ENCODE measurements around the gene TMPRSS2.
"Not testable (repeated sequence)": the region's sequence is repeated elsewhere in the genome, so short reads cannot be mapped to it uniquely, and the experiment has no call there.

The TMPRSS2 gene

DNA sequence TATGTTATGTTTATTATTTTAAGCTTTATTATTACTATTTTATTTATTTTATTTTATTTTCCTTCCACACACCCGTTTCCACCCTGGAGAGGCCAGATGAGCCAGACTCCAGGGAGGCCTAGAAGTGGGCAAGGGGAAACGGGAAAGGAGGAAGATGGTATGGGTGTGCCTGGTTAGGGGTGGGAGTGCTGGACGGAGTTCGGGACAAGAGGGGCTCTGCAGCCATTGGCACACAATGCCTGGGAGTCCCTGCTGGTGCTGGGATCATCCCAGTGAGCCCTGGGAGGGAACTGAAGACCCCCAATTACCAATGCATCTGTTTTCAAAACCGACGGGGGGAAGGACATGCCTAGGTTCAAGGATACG lies 82.4 kb downstream of the TMPRSS2 start:
- no peak for DNase-seq

DNA sequence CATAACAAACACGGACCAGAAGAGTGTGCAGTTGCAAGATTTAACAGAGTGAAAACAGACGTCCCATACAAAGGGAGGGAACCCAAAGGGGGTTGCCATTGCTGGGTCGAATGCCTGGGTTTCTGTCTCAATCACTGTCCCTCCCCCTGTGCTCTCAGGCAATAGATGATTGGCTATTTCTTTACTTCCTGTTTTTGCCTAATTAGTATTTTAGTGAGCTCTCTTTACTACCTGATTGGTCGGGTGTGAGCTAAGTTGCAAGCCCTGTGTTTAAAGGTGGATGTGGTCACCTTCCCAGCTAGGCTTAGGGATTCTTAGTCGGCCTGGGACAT lies 84.7 kb downstream of the TMPRSS2 start:
- DNase-seq, result not testable (repeated sequence)

DNA sequence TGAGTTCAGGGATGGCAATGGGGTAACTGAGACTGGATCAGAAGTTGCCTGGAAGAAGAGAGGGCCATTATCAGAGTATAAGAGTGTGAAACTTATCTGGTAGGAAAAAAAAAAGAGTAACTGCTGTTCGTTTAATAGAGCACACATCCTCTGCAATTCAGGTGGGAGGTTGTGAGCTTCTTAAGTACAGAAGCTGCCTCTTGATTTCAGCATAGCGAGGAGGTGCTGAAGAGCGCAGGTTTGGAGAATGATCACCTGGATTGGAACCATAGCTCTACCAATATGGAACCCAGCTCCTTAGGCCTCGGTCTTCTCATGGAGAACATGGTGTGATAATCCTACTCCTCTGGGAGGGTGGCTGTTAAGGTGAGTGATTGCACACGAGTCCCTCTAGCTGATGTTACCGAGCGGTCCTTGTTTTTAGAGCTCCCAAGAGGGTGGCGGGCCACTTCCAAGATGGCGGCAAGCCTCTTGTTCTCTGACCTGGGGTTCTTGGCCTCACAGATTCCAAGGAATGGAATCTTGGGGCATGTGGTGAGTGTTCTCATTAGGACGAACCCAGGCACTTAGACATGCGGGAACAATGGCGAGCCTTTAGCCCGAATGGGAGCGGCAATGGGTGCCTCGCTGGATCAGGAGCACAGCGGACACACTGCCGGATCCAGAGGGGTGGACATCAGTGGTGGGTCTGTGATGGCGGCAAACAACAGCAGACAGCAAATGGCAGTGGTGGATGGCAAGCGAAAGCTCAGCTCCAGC lies 85.2 kb downstream of the TMPRSS2 start:
- DNase-seq, result no peak

DNA sequence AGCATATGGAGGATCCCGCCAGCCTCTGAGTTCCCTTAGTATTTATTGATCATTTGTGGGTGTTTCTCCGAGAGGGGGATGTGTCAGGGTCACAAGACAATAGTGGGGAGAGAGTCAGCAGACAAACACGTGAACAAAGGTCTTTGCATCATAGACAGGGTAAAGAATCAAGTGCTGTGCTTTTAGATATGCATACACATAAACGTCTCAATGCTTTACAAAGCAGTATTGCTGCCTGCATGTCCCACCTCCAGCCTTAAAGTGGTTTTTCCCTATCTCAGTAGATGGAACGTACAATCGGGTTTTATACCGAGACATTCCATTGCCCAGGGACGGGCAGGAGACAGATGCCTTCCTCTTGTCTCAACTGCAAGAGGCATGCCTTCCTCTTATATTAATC lies 87.0 kb downstream of the TMPRSS2 start:
- not testable (repeated sequence) for DNase-seq

DNA sequence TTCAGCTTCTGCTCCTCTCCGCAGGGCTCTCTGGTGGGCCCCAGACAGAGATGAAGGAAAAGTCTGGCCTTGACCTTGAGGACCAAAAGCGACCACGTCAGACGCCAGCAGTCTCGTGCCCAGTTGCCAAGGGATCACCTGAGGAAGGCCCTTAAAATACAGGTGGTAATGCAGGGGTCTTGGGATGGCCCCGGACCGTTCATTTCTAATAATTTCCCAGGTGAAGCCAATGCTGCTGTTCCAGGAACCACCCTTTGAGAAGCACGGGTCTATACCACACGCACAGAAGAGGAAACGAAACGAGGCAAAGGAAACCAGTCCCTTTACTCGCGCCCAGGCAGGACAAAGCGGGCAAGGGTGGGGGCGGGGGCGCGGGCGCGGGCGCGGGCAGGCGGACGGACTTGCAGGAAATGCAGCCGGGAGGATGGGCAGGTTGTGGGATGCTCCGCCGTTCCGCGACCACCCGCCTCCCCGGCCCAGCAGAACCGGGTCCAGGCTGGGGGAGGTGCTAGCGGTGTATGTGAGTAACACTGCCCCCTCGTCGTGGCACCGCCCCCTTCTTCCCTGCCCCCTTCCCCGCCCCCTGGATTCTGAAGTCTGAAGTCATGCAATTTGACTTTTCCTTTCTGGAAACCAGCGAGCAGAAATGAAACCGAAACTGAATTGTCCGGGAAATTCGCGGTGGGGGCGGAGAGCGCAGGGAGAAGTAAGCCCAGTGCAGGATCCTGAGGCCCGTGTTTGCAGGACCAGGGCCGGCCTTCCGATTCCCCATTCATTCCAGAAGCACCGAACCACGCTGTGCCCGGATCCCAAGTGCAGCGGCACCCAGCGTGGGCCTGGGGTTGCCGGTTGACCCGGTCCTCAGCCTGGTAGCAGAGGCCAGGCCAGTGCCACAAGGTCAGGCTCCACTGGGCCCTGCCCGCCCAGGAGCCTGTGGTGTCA lies 87.8 kb downstream of the TMPRSS2 start:
- peak; percentile 87 for DNase-seq

DNA sequence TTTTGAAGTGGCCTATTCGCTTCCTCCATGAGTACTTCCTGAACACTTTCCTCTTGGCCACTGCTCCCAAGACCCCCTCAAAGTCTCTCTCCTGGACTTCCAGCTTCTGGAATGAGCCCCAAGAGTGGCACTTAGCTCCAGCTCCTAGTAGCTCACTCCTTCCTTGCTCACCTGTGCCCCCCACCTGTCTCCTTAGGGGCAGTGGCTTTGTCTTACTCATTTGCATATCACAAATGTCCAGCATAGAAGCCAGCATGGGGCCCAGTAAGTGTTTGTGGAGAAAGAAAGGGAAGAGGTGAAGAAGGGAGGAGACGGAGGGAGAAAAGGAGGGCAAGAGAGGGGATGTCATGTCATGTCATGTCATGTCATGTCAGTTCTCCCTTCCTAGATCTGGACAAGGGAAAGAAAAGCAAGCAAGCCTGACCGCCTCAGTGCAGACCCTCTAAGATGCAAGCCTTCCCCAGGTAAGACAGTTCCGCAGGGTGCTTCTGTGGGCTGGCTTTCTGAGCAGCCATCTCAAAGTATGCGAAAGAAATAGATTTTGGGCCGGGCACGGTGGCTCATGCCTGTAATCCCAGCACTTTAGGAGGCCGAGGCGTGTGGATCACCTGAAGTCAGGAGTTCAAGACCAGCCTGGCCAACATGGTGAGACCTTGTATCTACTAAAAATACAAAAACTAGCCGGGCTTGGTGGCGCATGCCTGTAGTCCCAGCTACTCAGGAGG lies 88.8 kb downstream of the TMPRSS2 start:
- DNase-seq, result no peak

DNA sequence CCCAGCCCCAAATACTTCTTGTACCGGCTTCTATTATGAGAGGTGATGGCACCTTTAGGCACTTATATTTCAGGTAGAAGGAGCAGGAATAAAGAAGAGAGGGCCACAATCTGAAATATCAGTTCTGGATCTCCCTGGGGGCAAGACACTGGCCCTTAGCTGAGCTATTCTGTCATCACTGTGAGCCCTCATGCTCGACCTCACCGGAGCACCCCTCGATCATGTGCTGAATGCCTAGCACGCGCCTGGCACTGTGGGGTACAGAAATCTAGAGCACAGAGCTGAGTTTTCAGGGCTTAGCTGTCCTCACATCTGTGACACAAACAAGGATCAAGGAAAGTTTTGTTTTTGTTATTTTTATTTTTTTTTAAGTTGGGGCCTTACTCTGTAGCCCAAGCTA lies 89.6 kb downstream of the TMPRSS2 start:
- no peak for DNase-seq

DNA sequence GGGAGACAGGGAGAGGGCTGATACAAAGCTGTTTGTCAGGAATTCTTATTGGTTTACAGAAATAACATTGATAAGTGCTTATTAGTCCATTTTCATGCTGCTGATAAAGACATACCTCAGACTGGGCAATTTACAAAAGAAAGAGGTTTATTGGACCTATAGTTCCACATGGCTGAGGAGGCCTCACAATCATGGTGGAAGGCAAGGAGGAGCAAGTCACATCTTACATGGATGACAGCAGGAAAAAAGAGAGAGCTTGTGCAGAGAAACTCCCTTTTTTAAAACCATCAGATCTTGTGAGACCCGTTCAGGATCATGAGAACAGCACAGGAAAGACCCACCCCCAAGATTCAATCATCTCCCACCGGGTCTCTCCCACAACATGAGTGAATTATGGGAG lies 90.5 kb downstream of the TMPRSS2 start:
- not testable (repeated sequence) for DNase-seq

Measured in inflammatory macrophage (primary cell).